H7 (cell line): ENCODE results near the gene CLDN7. TPM values are rescaled to one million over a fixed set of nuclear protein-coding genes. Genes with fewer than 3 reads are reported as not detected.

Source experiments
- DNase-seq: peaks from one replicate; pipeline ENCODE4 v3.0.0; 2012
- H3K27me3 ChIP-seq: 2 replicates; pipeline ENCODE4 v1.6.0; 2011; ENCODE audit warnings: mild to moderate bottlenecking, low read length; ENCODE audit not compliant: control insufficient read depth, insufficient read depth
- H3K36me3 ChIP-seq: replicated peaks from 2 replicates; pipeline ENCODE4 v1.5.1; 2011; ENCODE audit warnings: low read length; ENCODE audit not compliant: control insufficient read depth, insufficient read depth
- H3K4me3 ChIP-seq: 2 replicates; pipeline ENCODE4 v1.5.1; 2011; ENCODE audit warnings: low read depth, mild to moderate bottlenecking, control low read depth, low read length, moderate library complexity; ENCODE audit not compliant: insufficient read depth
- total RNA-seq: library from RNA; depleted of rRNA; stranded (reverse); fragments of >200 nt; shearing (Covaris generic); gene quantifications from 2 replicates; pipeline ENCODE4 v1.2.3, GENCODE V29; 2014

CLDN7 gene
- total RNA-seq, 1 experiment from 2014 or later = 30.8 TPM

DNA sequence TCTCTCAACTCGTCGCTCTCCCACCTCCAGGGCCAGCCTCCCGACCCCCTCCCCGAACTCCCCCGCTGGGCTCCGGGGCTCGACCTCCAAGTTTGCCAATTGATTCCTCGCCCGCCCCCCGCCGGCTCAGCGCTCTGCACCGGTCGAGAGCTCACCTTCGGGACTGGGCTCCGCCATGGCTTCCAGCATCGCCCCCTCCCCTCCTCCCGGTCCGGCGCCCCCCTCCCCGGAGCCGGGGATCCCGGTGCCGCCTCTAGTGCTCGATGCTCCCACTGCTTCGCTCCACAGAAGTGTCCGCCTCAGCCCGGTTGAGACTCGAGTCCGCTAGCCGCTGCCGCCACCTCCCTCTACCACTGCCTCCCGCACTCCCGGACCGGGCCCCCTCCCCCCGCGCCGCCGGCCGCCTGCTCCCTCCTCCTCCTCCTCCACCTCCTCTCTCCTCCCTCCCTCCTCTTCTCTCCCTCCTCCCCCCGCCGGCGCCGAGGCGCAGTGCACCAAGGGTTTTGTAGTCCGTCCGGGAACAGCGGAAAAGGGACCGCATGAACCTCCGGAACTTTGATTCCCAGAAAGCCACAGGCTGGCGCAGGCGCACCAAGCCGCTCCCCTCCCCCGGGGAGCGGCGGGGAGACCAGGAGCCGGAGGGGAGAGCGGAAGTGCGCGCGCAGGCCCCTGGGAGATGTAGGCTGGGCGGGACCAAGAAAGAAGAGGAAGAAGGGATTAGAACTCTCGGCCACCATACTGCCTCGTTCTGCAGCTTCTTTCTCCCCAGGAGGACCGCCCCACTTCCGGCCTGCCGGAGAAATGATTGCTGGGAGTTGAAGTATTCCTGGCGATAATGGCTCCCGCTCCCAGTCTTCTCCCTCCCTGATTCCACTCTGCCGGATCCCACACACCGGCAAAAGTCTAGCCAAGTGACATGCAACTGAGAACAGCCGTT, 22.9 kb downstream of the CLDN7 start, which contains the start of gene PHF23:
TSS of gene PHF23 (minus strand) at position 367 of the 937 bp plus-strand sequence. CDS start at position 189, 178 bp downstream.
- peak within 1 kb of the TSS; percentile 94 for H3K4me3 ChIP-seq
- no peaks in the 10 kb centered on the region for H3K27me3 ChIP-seq
- DNase-seq = peak; percentile 99
- peaks cover 22% of the 10 kb centered on the region for H3K36me3 ChIP-seq

DNA sequence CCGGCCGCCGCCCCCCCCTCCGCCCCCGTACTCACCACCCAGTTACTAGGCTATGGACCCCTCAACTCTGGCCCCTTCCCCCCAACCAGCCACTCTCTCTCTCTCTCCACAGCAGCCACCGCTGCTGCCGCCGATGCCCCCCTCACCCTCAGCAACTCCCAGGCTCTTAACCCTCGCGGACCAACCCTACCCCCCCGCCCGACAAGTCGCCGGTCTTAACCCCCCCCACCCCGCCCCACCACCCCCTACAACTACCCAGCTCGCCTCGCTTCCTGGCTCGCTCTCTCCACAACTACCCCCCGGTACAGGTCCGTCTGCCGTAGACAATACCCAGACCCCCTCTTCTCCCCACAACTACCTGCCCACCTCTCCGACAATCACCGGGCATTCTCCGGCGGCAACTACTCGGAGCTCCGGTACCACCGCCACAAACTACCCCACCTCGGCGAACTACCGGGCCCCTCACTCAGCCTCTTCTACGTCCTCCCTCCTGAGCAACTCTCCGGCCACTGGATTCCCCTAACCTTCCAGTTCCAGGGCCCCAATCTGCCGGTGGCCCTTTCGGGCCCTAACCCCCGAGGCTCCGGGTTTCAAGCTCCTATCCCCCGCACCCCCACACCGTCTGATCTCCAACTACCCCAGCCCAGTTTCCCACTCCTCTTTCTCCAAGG, 23.7 kb downstream of the CLDN7 start:
- peak overlapping the region; percentile 94 for H3K4me3 ChIP-seq
- peak; percentile 91 for DNase-seq
- no peaks in the 10 kb centered on the region for H3K27me3 ChIP-seq
- peaks cover 19% of the 10 kb centered on the region for H3K36me3 ChIP-seq

DNA sequence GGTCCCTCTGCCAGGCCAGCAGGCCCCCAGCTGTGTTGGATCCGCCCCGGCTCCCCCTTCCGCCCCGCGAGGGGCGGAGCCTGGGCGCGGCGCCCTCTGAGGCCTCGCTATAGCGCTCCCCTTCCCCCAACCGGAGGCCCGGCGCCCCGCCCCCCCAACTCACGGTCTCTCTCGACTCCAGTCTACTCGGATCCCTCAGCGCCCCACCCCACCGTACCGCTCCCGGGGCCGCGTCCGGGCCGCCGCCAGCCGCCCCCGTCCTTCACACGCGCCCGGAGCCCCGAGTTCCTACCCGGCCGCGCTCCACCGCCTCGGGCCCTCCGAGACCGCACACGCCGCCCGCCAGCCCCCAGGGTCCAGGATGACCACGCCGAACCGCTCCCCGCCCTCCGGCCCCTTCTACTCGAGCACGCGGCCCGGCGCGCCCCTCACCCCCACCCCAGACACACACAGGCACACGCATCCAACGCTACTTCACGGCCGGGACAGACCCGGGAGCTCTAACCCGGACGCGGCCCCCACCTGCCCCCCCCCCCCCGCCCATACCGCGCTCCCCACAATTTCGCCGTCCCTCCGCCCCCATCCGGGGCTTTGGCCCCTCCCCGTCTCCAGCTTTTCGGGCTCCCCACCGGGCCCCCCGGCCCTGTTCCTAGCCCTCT, 24.4 kb downstream of the CLDN7 start:
- Histone ChIP-seq H3K4me3 (peak overlapping the region; percentile 94), H3K27me3 (no peaks in the 10 kb centered on the region), H3K36me3 (peaks cover 19% of the 10 kb centered on the region)
- DNase-seq = peak; percentile 98

DNA sequence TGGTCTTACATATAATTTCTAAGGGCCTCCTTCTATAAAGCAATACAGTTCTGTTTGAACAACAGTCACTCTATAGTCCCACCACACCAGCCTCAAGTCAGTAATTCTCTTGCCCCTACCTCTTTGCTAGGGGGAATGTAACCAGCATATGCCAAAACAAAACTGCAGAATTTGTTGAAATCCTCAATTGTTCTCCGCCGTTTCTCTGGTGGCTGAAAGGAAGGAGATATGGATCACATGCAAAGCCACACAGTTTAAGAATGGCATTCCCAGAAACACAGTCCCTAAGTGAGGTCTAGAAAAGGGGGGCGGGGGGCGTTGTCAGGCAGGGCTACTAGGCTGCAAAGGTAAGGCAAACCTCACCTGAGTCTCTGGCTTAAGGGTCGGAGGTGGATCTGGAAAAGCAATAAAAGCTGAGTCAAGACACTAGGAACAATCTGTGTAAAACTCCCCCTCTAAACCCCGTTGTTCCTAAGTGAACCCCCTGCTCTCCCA, 25.0 kb downstream of the CLDN7 start:
- H3K36me3 ChIP-seq = peaks cover 19% of the 10 kb centered on the region
- DNase-seq = no peak
- peak overlapping the region; percentile 94 for H3K4me3 ChIP-seq
- no peaks in the 10 kb centered on the region for H3K27me3 ChIP-seq

DNA sequence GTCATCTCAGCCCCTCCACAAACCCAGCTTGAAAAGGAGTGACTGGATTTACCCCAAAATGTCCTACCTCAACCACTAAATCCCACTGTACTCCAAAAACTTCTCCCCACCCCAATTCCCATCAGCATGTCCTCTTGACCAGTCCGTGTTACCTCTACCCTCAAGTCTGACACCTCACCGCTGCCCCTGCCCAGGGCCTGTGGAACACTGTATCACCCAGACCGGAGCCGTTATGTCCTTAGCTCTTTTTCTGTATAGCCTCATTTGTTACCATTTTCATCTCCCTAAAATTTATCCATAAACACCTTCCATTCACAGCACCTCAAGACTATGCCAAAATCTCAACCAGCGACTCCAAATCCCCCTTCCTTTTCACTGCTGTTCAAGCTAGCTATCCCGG, 25.5 kb downstream of the CLDN7 start:
- DNase-seq = no peak
- H3K27me3 ChIP-seq = no peaks in the 10 kb centered on the region
- H3K4me3 ChIP-seq = no peak overlapping the region
- peaks cover 19% of the 10 kb centered on the region for H3K36me3 ChIP-seq

DNA sequence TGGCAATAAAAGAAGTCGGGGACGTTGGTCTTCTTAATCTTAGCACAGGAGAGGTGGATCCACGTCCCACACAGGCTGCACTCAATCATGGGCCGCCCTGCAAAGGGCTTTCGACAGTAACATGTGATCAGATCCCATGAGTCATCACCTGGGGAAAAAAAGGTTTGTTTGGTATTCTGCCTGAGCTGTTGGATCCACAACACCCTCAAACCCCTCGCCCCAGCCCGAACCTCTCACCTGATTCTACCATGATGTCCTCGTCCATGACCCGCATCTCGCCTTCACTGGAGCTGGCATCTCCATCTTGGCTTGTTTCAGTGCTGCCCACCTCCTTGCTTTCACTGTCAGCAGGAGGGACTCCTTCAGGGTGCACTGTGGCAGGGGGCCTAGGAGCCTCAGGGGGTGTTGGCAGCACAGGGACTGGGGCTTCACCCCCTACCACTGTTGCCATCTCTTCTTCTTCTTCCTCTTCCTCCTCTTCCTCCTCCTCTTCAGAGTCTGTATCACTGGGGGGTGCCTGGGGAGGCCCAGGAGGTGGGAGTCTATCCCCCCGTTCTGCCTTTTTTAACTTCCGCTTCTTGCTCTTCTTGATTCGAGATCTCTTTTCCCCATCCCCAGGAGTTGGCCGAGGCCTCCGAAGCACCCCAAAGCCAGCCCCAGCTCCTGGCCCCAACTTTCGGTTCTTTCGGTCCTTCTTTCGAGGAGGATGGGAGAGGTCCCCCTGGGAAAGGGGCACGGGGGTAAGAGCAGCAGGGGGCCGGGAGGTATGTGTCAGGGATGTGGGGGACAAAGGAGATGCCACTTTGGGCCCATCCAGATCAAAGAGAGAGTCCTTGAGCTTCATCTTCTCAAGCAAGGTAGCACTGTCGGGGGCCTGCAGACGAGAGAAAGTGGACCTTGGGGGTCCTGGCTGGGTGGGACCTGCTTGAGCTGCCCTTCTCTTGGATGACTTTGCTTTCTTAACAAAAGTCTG, 26.3 kb downstream of the CLDN7 start:
- Histone ChIP-seq H3K27me3 (no peaks in the 10 kb centered on the region), H3K36me3 (peaks cover 19% of the 10 kb centered on the region), H3K4me3 (no peak overlapping the region)
- DNase-seq = no peak

DNA sequence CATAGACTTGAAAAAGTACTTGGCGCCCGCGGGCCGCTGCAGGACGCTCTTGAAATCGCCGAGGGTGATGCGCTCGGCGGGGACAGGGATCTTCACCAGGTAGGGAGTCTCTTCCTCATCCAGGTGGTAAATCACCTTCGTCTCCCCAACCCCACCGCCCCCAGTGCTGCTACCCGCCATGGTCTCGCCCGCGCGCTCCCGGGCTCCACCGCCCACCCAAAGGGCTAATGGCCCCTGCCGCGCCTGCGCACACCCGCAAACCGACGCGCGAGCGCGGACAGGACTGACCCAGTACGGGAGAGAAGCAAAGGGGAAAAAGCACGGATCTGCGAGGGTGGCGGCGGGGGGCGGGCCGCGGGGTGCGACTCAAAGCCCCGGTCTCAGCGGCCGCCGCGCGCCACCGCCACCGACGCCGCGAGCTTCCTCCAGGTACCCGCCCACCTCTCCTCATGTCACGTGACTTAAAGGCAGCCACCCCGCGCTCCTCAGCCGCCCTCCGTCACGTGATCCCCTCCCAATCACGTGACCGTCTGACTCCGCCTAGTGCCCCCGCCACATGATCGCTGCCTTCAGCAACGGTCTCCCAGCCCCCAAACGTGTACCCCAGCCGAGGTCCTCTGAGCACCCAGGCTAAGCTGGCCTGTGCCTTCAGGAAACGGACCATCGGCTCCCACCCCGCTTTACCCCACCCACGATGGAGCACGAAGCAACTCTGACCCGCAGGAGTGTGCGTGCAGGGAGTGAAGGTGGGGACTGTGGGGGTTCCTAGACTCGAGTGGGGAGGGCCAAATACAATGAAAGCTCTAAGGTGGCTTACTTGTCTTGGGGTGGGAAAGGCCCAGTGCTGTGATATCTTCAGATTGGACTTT, 28.0 kb downstream of the CLDN7 start, which contains the start of gene DVL2:
TSS of gene DVL2 (minus strand) at position 435 of the 869 bp plus-strand sequence. CDS start at position 180, 255 bp downstream.
- Histone ChIP-seq H3K27me3 (no peaks in the 10 kb centered on the region), H3K36me3 (peaks cover 22% of the 10 kb centered on the region), H3K4me3 (peak within 1 kb of the TSS; percentile 81)
- peak; percentile 99 for DNase-seq

DNA sequence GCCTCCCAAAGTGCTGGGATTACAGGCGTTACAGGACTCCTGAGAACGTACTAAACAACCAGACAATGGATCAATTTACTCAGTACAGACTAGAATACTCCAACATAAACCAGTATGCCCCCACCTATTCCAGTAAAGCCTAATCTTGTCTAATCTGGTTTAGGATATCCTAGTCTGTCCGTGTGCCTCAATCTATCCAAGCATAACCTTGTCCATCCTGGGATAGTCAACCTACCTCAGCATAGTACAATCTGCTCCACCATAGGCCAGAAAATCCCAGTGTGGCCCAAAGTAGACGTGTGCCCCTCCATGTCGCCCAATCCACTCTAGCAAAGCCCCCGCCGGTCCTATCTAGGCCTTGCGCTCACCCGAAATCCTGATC, 28.6 kb downstream of the CLDN7 start:
- Histone ChIP-seq H3K4me3 (peak overlapping the region; percentile 81), H3K36me3 (peaks cover 26% of the 10 kb centered on the region), H3K27me3 (no peaks in the 10 kb centered on the region)
- DNase-seq = peak; percentile 71

DNA sequence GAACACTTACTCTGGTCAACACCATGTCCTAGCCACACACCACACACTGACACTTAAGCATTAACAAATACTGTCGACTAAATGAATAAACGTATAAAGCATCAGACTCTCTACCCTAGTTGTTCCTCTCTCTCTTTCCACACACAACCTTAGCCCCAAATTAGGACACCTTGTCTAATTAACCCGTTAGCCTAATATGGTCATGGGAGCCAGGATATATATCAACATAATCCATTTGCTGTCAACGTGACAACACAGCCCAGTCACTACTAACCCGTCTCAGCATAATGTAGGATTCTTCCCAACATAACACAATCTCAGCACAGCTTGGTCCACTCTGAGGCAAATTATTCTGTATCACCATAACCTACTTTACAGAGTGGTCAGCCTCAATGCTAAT, 30.2 kb downstream of the CLDN7 start:
- Histone ChIP-seq H3K27me3 (no peaks in the 10 kb centered on the region), H3K36me3 (peaks cover 35% of the 10 kb centered on the region), H3K4me3 (no peak overlapping the region)
- no peak for DNase-seq

DNA sequence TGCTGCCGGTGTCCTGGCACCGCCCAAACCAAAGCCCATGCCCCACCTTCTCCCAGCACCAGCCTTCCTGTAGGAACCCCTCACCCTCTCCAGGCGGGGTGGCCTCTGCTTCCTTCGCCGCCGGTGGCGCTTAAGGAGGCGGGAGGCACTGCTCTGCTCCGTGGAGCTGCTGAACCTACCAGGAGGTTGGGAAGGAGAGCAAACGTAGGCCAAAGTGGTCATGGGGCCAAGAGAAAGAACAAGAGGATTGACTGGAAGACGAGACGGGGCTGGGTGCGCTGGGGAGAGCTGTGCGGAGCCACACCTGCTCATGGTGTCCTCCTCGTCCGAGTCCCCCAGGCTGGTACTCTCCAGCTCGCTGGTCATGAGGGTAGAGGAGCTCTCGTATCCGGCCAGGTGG, 32.8 kb downstream of the CLDN7 start:
- H3K36me3 ChIP-seq = peaks cover 20% of the 10 kb centered on the region
- no peak for DNase-seq
- no peaks in the 10 kb centered on the region for H3K27me3 ChIP-seq
- H3K4me3 ChIP-seq = no peak overlapping the region

DNA sequence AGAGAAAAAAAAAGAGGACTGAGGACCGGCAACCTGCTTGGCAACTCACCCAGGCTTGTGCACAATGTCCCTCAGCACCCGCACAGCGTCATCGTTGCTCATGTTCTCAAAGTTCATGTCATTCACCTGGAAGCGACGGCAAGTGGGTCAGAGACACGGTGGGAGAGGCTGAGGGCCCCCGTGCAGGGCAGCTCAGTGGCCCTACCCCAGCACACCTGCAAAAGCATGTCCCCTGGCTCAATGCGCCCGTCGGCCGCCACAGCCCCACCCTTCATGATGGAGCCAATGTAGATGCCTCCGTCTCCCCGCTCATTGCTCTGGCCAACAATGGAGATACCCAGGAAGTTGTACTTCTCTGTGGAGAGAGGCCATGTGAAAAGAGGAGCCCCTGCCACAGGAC, 33.4 kb downstream of the CLDN7 start:
- no peak overlapping the region for H3K4me3 ChIP-seq
- DNase-seq = no peak
- no peaks in the 10 kb centered on the region for H3K27me3 ChIP-seq
- peaks cover 24% of the 10 kb centered on the region for H3K36me3 ChIP-seq

DNA sequence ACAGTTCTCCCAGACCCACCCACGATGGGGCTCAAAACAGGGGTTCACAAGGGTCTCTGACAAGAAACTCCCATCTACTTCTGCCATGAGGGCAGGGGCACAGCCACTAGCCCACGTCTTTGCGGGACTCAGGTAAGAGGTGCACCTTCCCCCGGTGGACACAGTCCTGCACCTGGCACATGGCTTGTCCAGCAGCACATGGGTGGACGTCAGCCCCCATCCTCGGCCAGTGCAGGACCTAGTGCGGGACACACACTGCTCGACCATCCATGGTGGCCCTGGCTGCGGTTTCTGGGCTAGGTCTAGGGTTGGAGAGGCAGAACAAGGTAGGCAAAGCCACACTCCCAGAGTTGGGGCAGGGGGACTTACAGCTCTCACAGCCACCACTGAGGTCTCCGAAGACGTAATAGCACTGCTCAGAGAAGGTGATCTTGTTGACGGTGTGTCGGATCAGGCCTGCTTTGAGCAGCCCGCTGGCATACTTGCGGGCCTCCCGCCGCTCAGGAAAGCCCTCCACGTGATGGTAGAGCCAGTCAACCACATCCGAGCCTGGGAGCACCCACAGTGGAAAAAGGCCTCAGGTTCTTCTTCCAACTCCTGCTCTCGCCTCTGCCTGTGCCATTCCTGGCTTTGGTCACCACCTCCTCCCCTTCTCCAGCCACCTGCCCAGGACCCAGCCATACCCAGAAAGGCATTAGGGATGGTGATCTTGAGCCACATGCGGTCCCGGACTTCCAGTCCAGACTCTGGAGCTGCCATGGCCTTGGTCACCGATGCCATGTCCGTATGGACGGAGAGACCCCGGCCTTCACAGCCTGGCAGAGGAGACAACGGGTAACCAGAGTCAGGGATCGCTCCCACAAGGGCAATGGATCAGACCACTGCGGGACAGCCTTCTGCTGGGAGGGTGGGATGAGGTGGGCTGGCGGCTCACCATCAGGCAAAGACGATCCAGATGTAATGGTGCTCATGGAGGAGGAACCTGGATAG, 35.3 kb downstream of the CLDN7 start:
- DNase-seq = no peak
- H3K27me3 ChIP-seq = no peaks in the 10 kb centered on the region
- peaks cover 43% of the 10 kb centered on the region for H3K36me3 ChIP-seq

More for the DNA sequence above, 35.3 kb downstream of the CLDN7 start:
- no peak overlapping the region for H3K4me3 ChIP-seq
